Calu3 (cell line): ENCODE data around the gene ITPK1. TPM values are rescaled to one million over a fixed set of nuclear protein-coding genes. Genes with fewer than 3 reads are reported as not detected.

Source experiments
- BruUV-seq: library from RNA; stranded (reverse); fragments of 400-500 nt; replicated peaks from 2 replicates; lab custom pipeline; 2021; lab: Mats Ljungman, UMichigan
- CTCF ChIA-PET: fragments of 300-600 bp; sonication (Branson Sonifier 250); formaldehyde crosslinking; loops from one replicate; lab custom pipeline; 2022; ENCODE audit warnings: antibody characterized with exemption; lab: Charles Lee
- DNase-seq: peaks from one replicate; pipeline ENCODE4 v3.0.0; 2022
- H3K27ac Mint-ChIP-seq: one replicate; pipeline ENCODE4 v1.8.0; 2022; ENCODE audit warnings: mixed read lengths; ENCODE audit not compliant: unreplicated experiment
- H3K27me3 Mint-ChIP-seq: one replicate; pipeline ENCODE4 v1.8.0; 2022; ENCODE audit warnings: mixed read lengths; ENCODE audit not compliant: unreplicated experiment
- H3K36me3 Mint-ChIP-seq: one replicate; pipeline ENCODE4 v1.8.0; 2022; ENCODE audit warnings: mild to moderate bottlenecking, moderate library complexity, mixed read lengths; ENCODE audit not compliant: insufficient read depth, unreplicated experiment
- H3K4me1 Mint-ChIP-seq: one replicate; pipeline ENCODE4 v1.8.0; 2022; ENCODE audit warnings: mild to moderate bottlenecking, low read depth, mixed read lengths; ENCODE audit not compliant: unreplicated experiment
- H3K4me3 Mint-ChIP-seq: one replicate; pipeline ENCODE4 v1.8.0; 2022; ENCODE audit warnings: mild to moderate bottlenecking, low read depth, moderate library complexity, mixed read lengths; ENCODE audit not compliant: unreplicated experiment
- H3K9me3 Mint-ChIP-seq: one replicate; pipeline ENCODE4 v1.8.0; 2022; ENCODE audit warnings: low read depth, mixed read lengths; ENCODE audit not compliant: unreplicated experiment
- CTCF ChIP-seq: fragments of 200-600 bp; IDR thresholded peaks from one replicate; pipeline ENCODE4 v1.8.0; 2022; ENCODE audit warnings: antibody characterized with exemption; ENCODE audit not compliant: unreplicated experiment
- intact Hi-C: fragments of 100-400 bp; cut with micrococcal nuclease; formaldehyde crosslinking; loops from one replicate; pipeline ENCODE4 v1.10.0; 2022; ENCODE audit not compliant: unreplicated experiment
- total RNA-seq: library from RNA; stranded (reverse); gene quantifications from 2 replicates; pipeline ENCODE4 v1.2.3, GENCODE V29; 2022

ITPK1 gene
- total RNA-seq, 1 experiment from 2014 or later: 94.3 TPM

- BruUV-seq: no TSS peak
- H3K36me3 Mint-ChIP-seq: no peaks in the 10 kb centered on the region
- no peaks in the 10 kb centered on the region for H3K9me3 Mint-ChIP-seq
- peaks cover 16% of the 10 kb centered on the region for H3K4me1 Mint-ChIP-seq
- TF ChIP-seq CTCF: no peak
- CTCF ChIA-PET: no interaction called here
- DNase-seq: no peak
- H3K27me3 Mint-ChIP-seq: no peaks in the 10 kb centered on the region
- intact Hi-C loops: no loop called here
- no peak overlapping the region for H3K4me3 Mint-ChIP-seq
- no peak overlapping the region for H3K27ac Mint-ChIP-seq
Measured at GRCh38 chr14:92959761-92960680, 155.7 kb downstream of the ITPK1 start.

- Mint-ChIP-seq H3K27ac (no peak overlapping the region), H3K4me3 (no peak overlapping the region), H3K4me1 (peaks cover 9% of the 10 kb centered on the region), H3K36me3 (peaks cover 2% of the 10 kb centered on the region), H3K9me3 (no peaks in the 10 kb centered on the region), H3K27me3 (no peaks in the 10 kb centered on the region)
- no peak for TF ChIP-seq CTCF
- intact Hi-C loops: no loop called here
- DNase-seq: no peak
- CTCF ChIA-PET: no interaction called here
- BruUV-seq: no TSS peak
Measured at GRCh38 chr14:92959189-92959531, 156.6 kb downstream of the ITPK1 start.

- Mint-ChIP-seq H3K4me3 (no peak overlapping the region), H3K4me1 (peaks cover 3% of the 10 kb centered on the region), H3K27ac (no peak overlapping the region), H3K27me3 (no peaks in the 10 kb centered on the region), H3K36me3 (peaks cover 5% of the 10 kb centered on the region), H3K9me3 (no peaks in the 10 kb centered on the region)
- BruUV-seq: no TSS peak
- TF ChIP-seq CTCF: no peak
- intact Hi-C loops: no loop called here
- CTCF ChIA-PET: no interaction called here
- no peak for DNase-seq
Measured at GRCh38 chr14:92958373-92959188, 157.1 kb downstream of the ITPK1 start.

GRCh38 chr14:92956961-92957360 is 158.8 kb downstream of the ITPK1 start:
- Mint-ChIP-seq H3K27me3 (no peaks in the 10 kb centered on the region), H3K27ac (no peak overlapping the region), H3K9me3 (no peaks in the 10 kb centered on the region), H3K4me1 (no peaks in the 10 kb centered on the region), H3K4me3 (no peak overlapping the region), H3K36me3 (peaks cover 9% of the 10 kb centered on the region)
- CTCF ChIA-PET: no interaction called here
- no TSS peak for BruUV-seq
- DNase-seq: no peak
- intact Hi-C loops: no loop called here
- no peak for TF ChIP-seq CTCF
